DOHH2 (cell line): ENCODE measurements around the gene ICE1.

Experiments
- H3F3A ChIP-seq: fragments of 200-600 bp; sonication (generic), shearing (Covaris generic); 2 replicates; pipeline ENCODE4 v1.6.0; 2016; ENCODE audit warnings: antibody characterized with exemption, mild to moderate bottlenecking; ENCODE audit not compliant: control insufficient read depth, insufficient read depth
- H3K27ac ChIP-seq: fragments of 200-600 bp; sonication (generic); 2 replicates; pipeline ENCODE4 v1.5.1; 2014; ENCODE audit warnings: low read depth, mild to moderate bottlenecking, low read length, moderate library complexity
- H3K27me3 ChIP-seq: fragments of 200-600 bp; sonication (generic); 2 replicates; pipeline ENCODE4 v1.6.1; 2014; ENCODE audit warnings: mild to moderate bottlenecking, low read length, mixed read lengths; ENCODE audit not compliant: control insufficient read depth
- H3K36me3 ChIP-seq: fragments of 200-600 bp; sonication (generic); 2 replicates; pipeline ENCODE4 v1.6.1; 2014; ENCODE audit warnings: mild to moderate bottlenecking, low read length, moderate library complexity, mixed read lengths; ENCODE audit not compliant: control insufficient read depth
- H3K4me1 ChIP-seq: fragments of 200-600 bp; sonication (generic); 2 replicates; pipeline ENCODE4 v1.6.1; 2014; ENCODE audit warnings: mild to moderate bottlenecking, low read length, mixed read lengths; ENCODE audit not compliant: control insufficient read depth
- H3K4me2 ChIP-seq: fragments of 200-600 bp; sonication (generic); 2 replicates; pipeline ENCODE4 v1.6.0; 2014; ENCODE audit warnings: mild to moderate bottlenecking, low read length, moderate library complexity
- H3K4me3 ChIP-seq: fragments of 200-600 bp; sonication (generic); 2 replicates; pipeline ENCODE4 v1.5.1; 2014; ENCODE audit warnings: mild to moderate bottlenecking, low read length, mixed read lengths
- H3K79me2 ChIP-seq: fragments of 200-600 bp; sonication (generic); 2 replicates; pipeline ENCODE4 v1.6.1; 2014; ENCODE audit warnings: mild to moderate bottlenecking, low read length, mixed read lengths; ENCODE audit not compliant: control insufficient read depth
- H3K9me2 ChIP-seq: fragments of 200-600 bp; sonication (generic); replicated peaks from 2 replicates; pipeline ENCODE4 v1.6.1; 2014; ENCODE audit warnings: mild to moderate bottlenecking, low read length, mixed read lengths; ENCODE audit not compliant: control insufficient read depth
- H3K9me3 ChIP-seq: fragments of 200-600 bp; sonication (generic); 2 replicates; pipeline ENCODE4 v1.6.1; 2014; ENCODE audit warnings: antibody characterized with exemption, low read length, mixed read lengths; ENCODE audit not compliant: control insufficient read depth, insufficient read depth
- H4K20me1 ChIP-seq: fragments of 200-600 bp; sonication (generic); 2 replicates; pipeline ENCODE4 v1.6.0; 2014; ENCODE audit warnings: low read depth, mild to moderate bottlenecking, antibody characterized with exemption, low read length, moderate library complexity; ENCODE audit not compliant: control insufficient read depth, insufficient read depth
- CTCF ChIP-seq: fragments of 200-600 bp; sonication (generic); IDR thresholded peaks from one replicate; pipeline ENCODE4 v1.5.1; 2014; ENCODE audit warnings: antibody characterized with exemption, mild to moderate bottlenecking, low read depth, low read length; ENCODE audit not compliant: poor library complexity, severe bottlenecking
- EZH2phosphoT487 ChIP-seq: fragments of 200-600 bp; sonication (generic); IDR thresholded peaks from 2 replicates; pipeline ENCODE4 v1.6.1; 2017; ENCODE audit warnings: borderline replicate concordance, mild to moderate bottlenecking, antibody characterized with exemption, low read length, moderate library complexity, mixed read lengths

Gene ICE1

GRCh38 chr5:5504325-5504724 lies 81.8 kb downstream of the ICE1 start:
- Histone ChIP-seq H3K9me2 (no peaks in the 10 kb centered on the region), H3F3A (no peaks in the 10 kb centered on the region), H4K20me1 (no peaks in the 10 kb centered on the region), H3K27me3 (no peaks in the 10 kb centered on the region), H3K27ac (no peak overlapping the region), H3K4me2 (no peak overlapping the region), H3K4me3 (no peak overlapping the region), H3K4me1 (peaks cover 19% of the 10 kb centered on the region), H3K36me3 (no peaks in the 10 kb centered on the region), H3K9me3 (no peaks in the 10 kb centered on the region), H3K79me2 (no peaks in the 10 kb centered on the region)
- no peak for TF ChIP-seq EZH2phosphoT487
- no peak for TF ChIP-seq CTCF

DNA sequence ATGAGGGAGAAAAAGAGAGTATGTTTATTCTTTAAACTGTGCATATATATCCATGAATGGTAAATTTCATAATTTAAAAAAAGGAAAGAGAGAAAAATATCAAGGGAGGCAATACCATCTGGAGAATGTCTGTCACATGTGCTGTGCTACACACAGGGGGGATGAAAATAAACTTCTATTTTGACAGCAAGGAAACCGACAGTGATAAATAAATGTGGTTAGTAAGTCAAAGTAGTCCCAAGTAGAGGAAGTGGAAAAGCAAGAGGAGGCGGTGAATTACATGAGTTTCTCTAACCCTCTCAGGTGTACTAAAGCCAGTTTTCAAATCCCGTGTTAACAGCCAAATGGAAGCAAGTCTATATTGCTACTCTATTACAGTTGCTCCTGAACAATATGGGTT lies 83.3 kb downstream of the ICE1 start:
- Histone ChIP-seq H3K9me3 (no peaks in the 10 kb centered on the region), H3K79me2 (no peaks in the 10 kb centered on the region), H3F3A (no peaks in the 10 kb centered on the region), H3K9me2 (no peaks in the 10 kb centered on the region), H3K27me3 (no peaks in the 10 kb centered on the region), H3K27ac (no peak overlapping the region), H3K36me3 (no peaks in the 10 kb centered on the region), H3K4me2 (peak overlapping the region; percentile 53), H3K4me3 (0 out of 2 replicates have a peak overlapping the region, but pooled peaks have one; percentile 18), H3K4me1 (peaks cover 19% of the 10 kb centered on the region), H4K20me1 (no peaks in the 10 kb centered on the region)
- TF ChIP-seq EZH2phosphoT487, result no peak
- no peak for TF ChIP-seq CTCF

DNA sequence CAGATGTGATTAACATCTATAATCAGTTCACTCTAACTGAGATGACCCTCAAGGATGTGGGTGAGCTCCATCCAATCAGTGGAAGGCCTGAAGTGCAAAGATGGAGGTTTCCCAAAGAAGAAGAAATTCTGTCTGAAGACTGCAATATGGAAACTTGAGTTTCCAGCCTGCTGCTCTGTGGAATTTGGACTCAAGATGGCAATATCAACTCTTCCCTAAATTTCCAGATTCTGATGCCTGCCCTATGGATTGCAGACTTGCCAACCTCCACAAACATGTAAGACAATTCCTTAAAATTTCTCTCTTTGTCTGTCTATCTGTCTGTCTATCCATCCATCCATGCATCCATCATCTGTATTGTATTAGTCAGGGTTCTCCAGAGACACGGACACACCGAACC lies 85.9 kb downstream of the ICE1 start:
- peaks cover 19% of the 10 kb centered on the region for H3K4me1 ChIP-seq
- H3K27ac ChIP-seq, result no peak overlapping the region
- no peaks in the 10 kb centered on the region for H4K20me1 ChIP-seq
- no peaks in the 10 kb centered on the region for H3K36me3 ChIP-seq
- H3F3A ChIP-seq, result no peaks in the 10 kb centered on the region
- no peaks in the 10 kb centered on the region for H3K9me3 ChIP-seq
- TF ChIP-seq EZH2phosphoT487 (no peak), CTCF (no peak)
- H3K27me3 ChIP-seq, result no peaks in the 10 kb centered on the region
- no peak overlapping the region for H3K4me2 ChIP-seq
- H3K4me3 ChIP-seq, result no peak overlapping the region
- H3K9me2 ChIP-seq, result no peaks in the 10 kb centered on the region
- H3K79me2 ChIP-seq, result no peaks in the 10 kb centered on the region

DNA sequence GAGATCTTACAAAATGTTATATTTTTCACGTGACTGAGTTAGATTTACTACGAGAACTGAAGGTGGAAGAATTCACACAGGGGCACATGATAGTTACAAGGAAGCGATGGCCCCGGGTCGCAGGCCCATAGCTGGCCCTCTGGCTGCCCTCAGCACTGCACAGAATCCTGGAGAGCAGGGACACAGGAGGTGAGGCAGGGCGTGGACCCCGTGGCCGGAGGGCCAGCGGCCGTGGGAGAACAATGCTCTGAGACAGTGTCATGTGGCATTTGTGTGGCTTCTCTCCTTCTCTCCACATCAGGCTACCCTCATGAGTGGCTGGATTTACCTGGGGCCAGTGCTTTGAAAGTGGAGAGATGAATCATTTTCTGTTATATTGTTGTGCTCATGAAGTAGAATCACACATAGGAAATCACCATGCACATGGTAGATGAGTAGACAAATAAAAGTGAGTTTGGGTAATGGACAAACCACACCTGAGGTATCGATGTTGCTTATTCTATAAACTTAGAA lies 89.5 kb downstream of the ICE1 start:
- no peak overlapping the region for H3K4me3 ChIP-seq
- TF ChIP-seq CTCF (no peak), EZH2phosphoT487 (no peak)
- no peaks in the 10 kb centered on the region for H4K20me1 ChIP-seq
- no peaks in the 10 kb centered on the region; the same call in 1 of the 2 replicates for H3K4me1 ChIP-seq
- no peaks in the 10 kb centered on the region for H3K79me2 ChIP-seq
- H3K27ac ChIP-seq, result no peak overlapping the region
- no peak overlapping the region for H3K4me2 ChIP-seq
- H3K9me2 ChIP-seq, result no peaks in the 10 kb centered on the region
- H3F3A ChIP-seq, result no peaks in the 10 kb centered on the region
- no peaks in the 10 kb centered on the region for H3K27me3 ChIP-seq
- H3K9me3 ChIP-seq, result no peaks in the 10 kb centered on the region
- H3K36me3 ChIP-seq, result no peaks in the 10 kb centered on the region
